DND-41 (cell line): Measurements from ENCODE around the gene ADAMTS3.

ENCODE experiments used
- ATAC-seq: fragments of 200-7000 bp; cut with Tn5 transposase; 3 replicates; pipeline ENCODE4 v1.9.1; 2021; ENCODE audit warnings: low read depth; ENCODE audit not compliant: insufficient read depth
- DNase-seq: peaks from one replicate; pipeline ENCODE4 v3.0.0-alpha.2; 2020
- H2AFZ ChIP-seq: 2 replicates; pipeline ENCODE4 v1.6.0; 2012; ENCODE audit warnings: low read depth, low read length
- H3K27ac ChIP-seq: 2 replicates; pipeline ENCODE4 v1.5.1; 2012; ENCODE audit warnings: low read length, inconsistent platforms
- H3K27me3 ChIP-seq: fragments of 200-600 bp; sonication (generic); 2 replicates; pipeline ENCODE4 v1.6.0; 2012; ENCODE audit warnings: low read length, mild to moderate bottlenecking, inconsistent platforms; ENCODE audit not compliant: insufficient read depth, poor library complexity
- H3K36me3 ChIP-seq: 2 replicates; pipeline ENCODE4 v1.5.1; 2012; ENCODE audit warnings: low read length, inconsistent platforms; ENCODE audit not compliant: insufficient read depth
- H3K4me1 ChIP-seq: 2 replicates; pipeline ENCODE4 v1.5.1; 2012; ENCODE audit warnings: mild to moderate bottlenecking, low read length; ENCODE audit not compliant: insufficient read depth
- H3K4me2 ChIP-seq: 2 replicates; pipeline ENCODE4 v1.6.0; 2012; ENCODE audit warnings: mild to moderate bottlenecking, moderate library complexity, low read length, inconsistent platforms; ENCODE audit not compliant: insufficient read depth
- H3K4me3 ChIP-seq, 2 experiments: fragments of 200-600 bp in 1 of 2; shearing (Covaris generic) in 1 of 2; 2 replicates each; pipeline ENCODE4 v1.5.1; 2012 to 2016; ENCODE audit warnings: inconsistent platforms in 2 of 2, low read length in 2 of 2, mild to moderate bottlenecking in 2 of 2, low read depth in 1 of 2, moderate library complexity in 1 of 2
- H3K79me2 ChIP-seq: 2 replicates; pipeline ENCODE4 v1.6.0; 2012; ENCODE audit warnings: low read length, inconsistent platforms; ENCODE audit not compliant: insufficient read depth
- H3K9ac ChIP-seq: 2 replicates; pipeline ENCODE4 v1.6.0; 2012; ENCODE audit warnings: low read depth, mild to moderate bottlenecking, inconsistent platforms, low read length, moderate library complexity
- H3K9me3 ChIP-seq: 2 replicates; pipeline ENCODE4 v1.5.1; 2012; ENCODE audit warnings: low read length, moderate library complexity, mild to moderate bottlenecking, inconsistent platforms; ENCODE audit not compliant: insufficient read depth, severe bottlenecking
- H4K20me1 ChIP-seq: 2 replicates; pipeline ENCODE4 v1.6.0; 2012; ENCODE audit warnings: low read length; ENCODE audit not compliant: insufficient read depth
- CTCF ChIP-seq: IDR thresholded peaks from 2 replicates; pipeline ENCODE4 v1.5.1; 2012; ENCODE audit warnings: borderline replicate concordance, low read length, moderate library complexity, mild to moderate bottlenecking; ENCODE audit not compliant: poor library complexity, severe bottlenecking; ENCODE audit errors: extremely low read depth
- EZH2 ChIP-seq: IDR thresholded peaks from 3 replicates; pipeline ENCODE4 v1.6.1; 2012; ENCODE audit warnings: borderline replicate concordance, low read depth, mild to moderate bottlenecking, moderate library complexity, low read length, inconsistent platforms; ENCODE audit not compliant: severe bottlenecking

Gene ADAMTS3

DNA sequence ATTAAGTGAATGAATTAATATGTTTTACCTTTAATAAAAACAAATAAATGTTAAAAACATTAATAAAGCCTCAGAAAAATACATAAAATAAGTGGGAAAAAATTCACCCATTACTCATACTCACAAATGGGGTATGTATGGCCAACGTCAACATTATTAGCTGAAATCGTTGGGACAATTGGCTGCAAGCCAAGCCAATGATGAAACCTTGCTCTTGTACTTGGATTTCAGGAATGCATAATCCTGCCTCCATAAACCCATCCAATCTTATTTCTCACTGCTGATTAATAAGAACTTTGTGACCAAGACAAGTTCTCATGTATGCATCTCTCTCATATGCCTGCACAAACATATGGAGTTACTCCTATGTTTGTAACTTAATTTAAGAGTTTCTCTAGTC, 35.3 kb upstream of the ADAMTS3 start:
- no peaks in the 10 kb centered on the region for H3K27me3 ChIP-seq
- TF ChIP-seq CTCF (no peak), EZH2 (no peak)
- no peaks in the 10 kb centered on the region for H3K79me2 ChIP-seq
- H3K4me3 ChIP-seq = no peak overlapping the region
- no peak overlapping the region for H3K9ac ChIP-seq
- no peaks in the 10 kb centered on the region for H3K4me1 ChIP-seq
- H3K36me3 ChIP-seq = no peaks in the 10 kb centered on the region
- no peaks in the 10 kb centered on the region for H3K9me3 ChIP-seq
- H3K27ac ChIP-seq = no peak overlapping the region
- DNase-seq = no peak
- no peak overlapping the region for H2AFZ ChIP-seq
- H4K20me1 ChIP-seq = no peaks in the 10 kb centered on the region
- no peak overlapping the region for H3K4me2 ChIP-seq
- ATAC-seq = no peak

- no peaks in the 10 kb centered on the region for H3K79me2 ChIP-seq
- TF ChIP-seq EZH2 (no peak), CTCF (no peak)
- no peak overlapping the region for H3K27ac ChIP-seq
- H3K36me3 ChIP-seq = no peaks in the 10 kb centered on the region
- H3K4me1 ChIP-seq = no peaks in the 10 kb centered on the region
- H3K4me3 ChIP-seq = no peak overlapping the region
- no peak for ATAC-seq
- no peaks in the 10 kb centered on the region for H3K9me3 ChIP-seq
- no peak overlapping the region for H3K4me2 ChIP-seq
- H4K20me1 ChIP-seq = no peaks in the 10 kb centered on the region
- no peak overlapping the region for H2AFZ ChIP-seq
- DNase-seq = no peak
- H3K27me3 ChIP-seq = no peaks in the 10 kb centered on the region
- H3K9ac ChIP-seq = no peak overlapping the region
Measured at GRCh38 chr4:72602396-72603376, 33.7 kb upstream of the ADAMTS3 start.

DNA sequence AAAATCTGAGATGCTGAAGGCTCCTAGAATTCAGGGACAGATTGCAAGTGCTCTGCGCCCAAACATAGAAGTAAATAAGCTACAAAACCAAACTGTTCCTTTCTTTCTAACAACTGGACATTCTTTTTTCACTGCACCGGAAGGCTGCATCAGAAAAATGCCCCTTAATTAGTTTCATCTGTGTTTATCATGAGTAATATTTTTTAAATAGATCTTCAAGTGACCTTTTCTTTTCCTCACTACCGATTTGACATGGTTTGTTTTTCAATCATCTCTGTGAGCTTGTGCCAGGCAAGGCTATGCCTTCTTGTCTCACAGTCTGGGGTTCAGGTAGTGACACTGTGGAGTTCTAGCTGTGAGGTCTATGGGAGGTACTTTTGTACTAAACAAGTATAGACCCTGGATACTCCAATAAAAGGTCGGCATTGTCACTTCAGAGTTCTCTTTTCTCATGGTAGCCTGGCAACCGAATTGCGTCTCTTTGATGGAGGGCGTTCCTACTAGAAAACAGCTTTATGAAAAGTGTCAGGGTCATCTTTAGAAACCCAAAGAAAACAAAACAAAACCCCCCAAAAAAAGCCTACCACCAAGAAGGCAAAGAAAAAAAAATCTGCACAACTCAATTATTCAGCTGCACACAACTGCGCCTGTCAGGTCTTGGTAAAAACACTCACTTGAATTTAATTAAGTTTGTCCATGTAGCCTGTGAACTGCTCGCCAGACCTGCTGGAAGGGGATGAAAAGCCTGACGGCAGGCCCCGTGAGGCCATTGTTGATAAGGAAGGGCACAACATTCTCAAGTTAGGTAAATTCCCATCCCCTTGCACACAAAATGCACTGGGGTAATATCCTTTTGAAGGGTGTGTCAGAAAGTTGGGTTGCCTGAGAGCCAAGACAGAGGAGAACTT, 22.8 kb upstream of the ADAMTS3 start:
- Histone ChIP-seq H3K4me3 (no peak overlapping the region), H4K20me1 (no peaks in the 10 kb centered on the region), H3K9me3 (no peaks in the 10 kb centered on the region), H3K27me3 (no peaks in the 10 kb centered on the region), H2AFZ (no peak overlapping the region), H3K4me2 (no peak overlapping the region), H3K79me2 (no peaks in the 10 kb centered on the region), H3K36me3 (no peaks in the 10 kb centered on the region), H3K9ac (no peak overlapping the region), H3K27ac (no peak overlapping the region), H3K4me1 (no peaks in the 10 kb centered on the region)
- DNase-seq = no peak
- no peak for ATAC-seq
- TF ChIP-seq CTCF = no peak
- TF ChIP-seq EZH2 = no peak
